ENCODE measurements around the gene SKIL.

SKIL gene

GRCh38 chr3:170353485-170353884, 4.0 kb upstream of the SKIL start:
- DNase-seq (ENCODE audit: low read depth), result no peak
- TF ChIP-seq, protein P1, sequence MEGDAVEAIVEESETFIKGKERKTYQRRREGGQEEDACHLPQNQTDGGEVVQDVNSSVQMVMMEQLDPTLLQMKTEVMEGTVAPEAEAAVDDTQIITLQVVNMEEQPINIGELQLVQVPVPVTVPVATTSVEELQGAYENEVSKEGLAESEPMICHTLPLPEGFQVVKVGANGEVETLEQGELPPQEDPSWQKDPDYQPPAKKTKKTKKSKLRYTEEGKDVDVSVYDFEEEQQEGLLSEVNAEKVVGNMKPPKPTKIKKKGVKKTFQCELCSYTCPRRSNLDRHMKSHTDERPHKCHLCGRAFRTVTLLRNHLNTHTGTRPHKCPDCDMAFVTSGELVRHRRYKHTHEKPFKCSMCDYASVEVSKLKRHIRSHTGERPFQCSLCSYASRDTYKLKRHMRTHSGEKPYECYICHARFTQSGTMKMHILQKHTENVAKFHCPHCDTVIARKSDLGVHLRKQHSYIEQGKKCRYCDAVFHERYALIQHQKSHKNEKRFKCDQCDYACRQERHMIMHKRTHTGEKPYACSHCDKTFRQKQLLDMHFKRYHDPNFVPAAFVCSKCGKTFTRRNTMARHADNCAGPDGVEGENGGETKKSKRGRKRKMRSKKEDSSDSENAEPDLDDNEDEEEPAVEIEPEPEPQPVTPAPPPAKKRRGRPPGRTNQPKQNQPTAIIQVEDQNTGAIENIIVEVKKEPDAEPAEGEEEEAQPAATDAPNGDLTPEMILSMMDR (IDR thresholded peaks at IDR 0.05; ENCODE audit: control insufficient read depth, insufficient read depth, low read depth, low read length, missing control alignments), result no peak
- H3K4me3 ChIP-seq (ENCODE audit: control insufficient read depth, low read depth, low read length), result no peak overlapping the region

- no peak for DNase-seq (ENCODE audit: low read depth)
- TF ChIP-seq, protein P1 (IDR thresholded peaks at IDR 0.05; ENCODE audit: control insufficient read depth, insufficient read depth, low read depth, low read length, missing control alignments), result no peak
Measured at GRCh38 chr3:170354760-170355159, 2.8 kb upstream of the SKIL start.

DNA sequence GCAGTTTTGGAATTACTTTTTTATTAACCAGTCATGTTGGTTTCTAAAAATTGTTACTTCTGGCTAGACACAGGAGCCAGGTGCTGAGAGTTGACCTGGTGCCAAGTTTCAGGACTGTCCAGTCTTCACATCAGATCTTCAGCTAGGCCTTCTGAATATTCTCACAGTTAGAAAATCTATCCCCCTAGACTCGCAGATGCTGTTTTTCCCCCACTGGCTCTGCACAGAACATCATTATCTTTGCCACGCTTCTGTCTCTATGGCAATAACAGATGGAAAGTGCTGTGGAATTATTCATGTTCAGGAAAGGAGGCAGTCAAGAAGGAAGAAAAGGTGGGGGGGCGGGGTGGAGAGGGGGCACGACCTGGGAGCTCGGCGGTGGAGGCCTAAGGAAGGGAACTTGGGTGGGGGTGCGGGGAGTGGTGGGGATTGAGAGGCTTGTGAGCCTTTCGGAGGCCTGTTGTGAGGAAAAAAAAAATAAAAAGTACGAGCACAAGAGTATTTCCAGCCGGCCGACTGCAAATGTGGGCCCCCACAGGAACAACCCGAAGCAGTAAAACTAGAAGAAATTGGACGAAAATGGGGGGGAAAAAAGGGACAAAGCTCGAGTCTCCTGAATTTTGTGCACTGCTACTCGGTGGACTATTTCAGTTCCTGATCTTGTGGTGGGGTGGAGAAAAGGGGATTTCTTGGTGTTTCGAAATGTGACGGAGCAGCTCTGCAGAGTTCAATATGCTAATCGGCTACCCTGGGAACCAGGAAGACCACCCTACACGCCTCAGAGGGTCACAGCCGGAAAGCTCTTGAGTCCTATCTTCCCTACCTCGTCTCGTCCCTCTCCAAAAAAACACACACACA, 1.5 kb upstream of the SKIL start:
- no peak for DNase-seq (ENCODE audit: low read depth)
- peak overlapping the region; percentile 48 for H3K4me3 ChIP-seq (ENCODE audit: control insufficient read depth, low read depth, low read length)
- TF ChIP-seq, protein P1 (IDR thresholded peaks at IDR 0.05; ENCODE audit: control insufficient read depth, insufficient read depth, low read depth, low read length, missing control alignments), result no peak

More at GRCh38 chr3:170354760-170355159, 2.8 kb upstream of the SKIL start:
- H3K4me3 ChIP-seq (ENCODE audit: control insufficient read depth, low read depth, low read length), result no peak overlapping the region

- TF ChIP-seq, protein P1 (IDR thresholded peaks at IDR 0.05; ENCODE audit: control insufficient read depth, insufficient read depth, low read depth, low read length, missing control alignments), result no peak
- DNase-seq (ENCODE audit: low read depth), result peak; percentile 37
- peak overlapping the region; percentile 48 for H3K4me3 ChIP-seq (ENCODE audit: control insufficient read depth, low read depth, low read length)
Measured at GRCh38 chr3:170356596-170357175, 829 bp upstream of the SKIL start.

GRCh38 chr3:170358042-170359010, 811 bp downstream of the SKIL start:
- no peak for DNase-seq (ENCODE audit: low read depth)
- TF ChIP-seq, protein P1 (IDR thresholded peaks at IDR 0.05; ENCODE audit: control insufficient read depth, insufficient read depth, low read depth, low read length, missing control alignments), result peak; percentile 53

DNA sequence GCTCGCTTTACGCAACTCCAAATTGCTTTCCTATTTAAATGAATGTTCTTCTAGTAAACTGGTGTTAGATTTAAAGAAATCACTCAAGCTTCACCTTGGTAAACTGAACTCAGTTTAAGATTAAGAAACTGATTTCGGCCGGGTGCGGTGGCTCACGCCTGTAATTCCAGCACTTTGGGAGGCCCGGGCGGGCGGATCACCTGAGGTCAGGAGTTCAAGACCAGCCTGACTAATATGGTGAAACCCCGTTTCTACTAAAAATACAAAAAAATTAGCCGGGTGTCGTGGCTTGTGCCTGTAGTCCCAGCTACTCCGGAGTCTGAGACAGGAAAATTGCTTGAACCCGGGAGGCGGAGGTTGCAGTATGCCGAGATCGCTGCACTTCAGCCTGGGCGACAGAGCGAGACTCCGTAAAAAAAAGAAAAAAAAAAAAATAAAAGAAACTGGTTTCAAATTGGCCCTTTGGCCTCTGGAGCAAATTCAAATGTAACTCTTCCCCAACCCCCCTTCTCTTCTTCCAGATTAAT, 1.7 kb downstream of the SKIL start:
- TF ChIP-seq, protein P1 (IDR thresholded peaks at IDR 0.05; ENCODE audit: control insufficient read depth, insufficient read depth, low read depth, low read length, missing control alignments), result no peak
- no peak for DNase-seq (ENCODE audit: low read depth)
- H3K4me3 ChIP-seq (ENCODE audit: control insufficient read depth, low read depth, low read length), result peak overlapping the region; percentile 74

More at GRCh38 chr3:170358042-170359010, 811 bp downstream of the SKIL start:
- peak overlapping the region; percentile 74 for H3K4me3 ChIP-seq (ENCODE audit: control insufficient read depth, low read depth, low read length)

Measured in AG09309 (cell line).